Breast epithelium (tissue), 3 donors: Measurements from ENCODE around the gene TMEM97.

Source experiments
- CTCF ChIP-seq, 3 donors: fragments of 450-650 bp; IDR thresholded peaks; one replicate each; pipeline ENCODE4 v1.5.1; 2016 to 2017; ENCODE audit warnings: antibody characterized with exemption in 3 of 3, mild to moderate bottlenecking in 3 of 3, moderate library complexity in 3 of 3
- POLR2A ChIP-seq: fragments of 450-650 bp; IDR thresholded peaks from one replicate; pipeline ENCODE4 v1.6.1; 2016; ENCODE audit warnings: antibody characterized with exemption, mild to moderate bottlenecking, moderate library complexity

DNA sequence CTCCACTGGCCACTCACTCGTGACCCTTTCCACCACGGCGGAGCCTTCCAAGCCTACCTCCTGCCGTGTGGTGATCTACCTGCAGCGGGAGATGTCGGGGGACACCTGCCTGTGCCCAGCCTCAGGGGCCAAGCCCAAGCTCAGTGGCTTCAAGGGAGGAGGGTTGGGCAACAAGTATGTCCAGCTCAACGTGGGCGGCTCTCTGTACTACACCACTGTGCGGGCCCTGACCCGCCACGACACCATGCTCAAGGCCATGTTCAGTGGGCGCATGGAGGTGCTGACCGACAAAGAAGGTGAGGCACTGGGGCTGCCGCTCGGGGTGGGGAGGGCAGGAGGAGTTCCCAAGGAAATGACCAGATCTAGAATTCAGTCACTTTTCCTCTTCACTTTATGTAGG, 20.4 kb downstream of the TMEM97 start:
- TF ChIP-seq POLR2A (no peak), CTCF (IDR thresholded peaks at IDR 0.05) (no peak)
